ENCODE measurements around the gene ENPP7.
"Not testable (repeated sequence)": the region's sequence is repeated elsewhere in the genome, so short reads cannot be mapped to it uniquely, and the experiment has no call there.

Gene ENPP7

DNA sequence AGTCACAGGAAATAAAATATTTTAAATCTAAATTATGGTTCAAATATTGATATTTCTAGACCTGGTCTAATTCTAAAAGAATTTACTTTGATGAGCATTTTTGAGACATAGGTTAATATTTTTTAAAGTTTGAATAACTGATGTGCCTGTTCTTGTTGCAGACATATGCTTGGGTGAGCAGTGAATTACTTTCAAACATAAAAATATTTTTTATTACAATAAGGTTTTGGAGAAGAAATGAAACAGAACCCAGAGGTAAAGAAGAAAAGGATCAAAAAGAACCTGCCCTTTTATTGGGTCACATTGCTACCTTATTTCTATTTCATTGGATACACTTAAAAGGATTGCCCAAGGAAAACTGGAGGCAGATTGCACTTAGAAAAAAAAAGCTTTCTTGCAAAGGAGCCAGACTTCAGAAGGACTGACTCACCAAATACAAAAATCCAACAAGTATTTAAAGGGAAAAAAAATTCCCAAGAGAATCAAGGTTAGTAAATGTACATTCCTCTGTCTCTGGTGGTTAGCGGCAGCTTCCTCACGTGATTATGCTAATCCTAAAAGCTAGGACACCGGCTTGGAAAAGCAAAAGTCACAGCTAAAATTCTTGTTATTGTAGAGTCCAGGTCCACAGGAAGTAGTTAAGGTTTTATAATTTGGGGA is 18.5 kb downstream of the ENPP7 start:
- DNase-seq: peak; percentile 65

DNA sequence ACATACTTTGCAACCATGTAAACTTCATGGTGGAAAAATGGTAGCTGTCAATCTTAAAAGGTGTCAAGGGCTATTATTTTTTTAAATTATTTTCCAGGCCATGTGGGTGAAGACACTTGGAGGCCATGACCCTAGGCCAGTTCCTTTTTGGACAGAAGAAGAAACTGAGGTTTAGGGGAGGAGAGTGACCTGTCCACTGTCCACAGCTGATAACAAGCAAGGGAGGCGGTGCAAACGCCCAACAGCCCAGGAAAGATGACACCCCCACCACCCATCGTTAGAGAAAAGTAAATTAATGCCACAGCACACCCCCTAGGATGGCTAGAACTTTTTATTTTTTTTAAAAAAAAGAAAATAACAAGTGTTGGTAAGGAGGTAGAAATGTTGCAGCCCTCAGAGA is 19.2 kb downstream of the ENPP7 start:
- DNase-seq: no peak

DNA sequence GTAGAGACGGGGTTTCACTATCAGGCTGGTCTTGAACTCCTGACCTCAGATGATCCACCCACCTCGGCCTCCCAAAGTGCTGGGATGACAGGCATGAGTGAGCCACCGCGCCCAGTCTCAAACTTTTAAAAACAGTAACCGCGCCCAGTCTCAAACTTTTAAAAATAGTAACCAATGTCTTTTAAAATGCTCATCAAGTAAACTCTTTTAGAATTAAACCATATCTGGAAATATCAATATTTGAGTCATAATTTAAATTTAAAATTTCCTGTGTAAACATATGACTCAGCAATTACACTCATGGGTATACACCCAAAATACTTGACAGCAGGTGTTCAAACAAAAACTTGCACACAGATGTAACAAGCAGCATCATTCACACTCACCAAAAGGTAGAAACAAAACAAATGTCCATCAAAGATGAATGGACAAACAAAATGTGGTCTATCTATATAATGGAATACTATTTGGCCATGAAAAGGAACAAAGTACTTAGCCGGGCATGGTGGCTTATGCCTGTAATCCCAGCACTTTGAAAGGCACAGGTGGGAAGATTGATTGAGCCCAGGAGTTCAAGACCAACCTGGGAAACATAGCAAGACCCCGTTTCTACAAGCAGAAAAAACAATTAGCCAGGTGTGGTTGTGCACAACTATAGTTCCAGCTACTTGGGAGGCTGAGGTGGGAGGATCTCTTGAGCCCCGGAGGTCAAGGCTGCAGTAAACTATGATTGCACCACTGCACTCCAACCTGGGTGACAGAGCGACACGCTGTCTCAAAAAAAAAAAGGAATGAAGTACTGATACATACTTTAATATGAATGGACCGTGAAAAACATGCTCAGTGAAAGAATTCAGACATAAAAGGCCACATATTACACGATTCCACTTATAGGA is 20.2 kb downstream of the ENPP7 start:
- no peak for DNase-seq

DNA sequence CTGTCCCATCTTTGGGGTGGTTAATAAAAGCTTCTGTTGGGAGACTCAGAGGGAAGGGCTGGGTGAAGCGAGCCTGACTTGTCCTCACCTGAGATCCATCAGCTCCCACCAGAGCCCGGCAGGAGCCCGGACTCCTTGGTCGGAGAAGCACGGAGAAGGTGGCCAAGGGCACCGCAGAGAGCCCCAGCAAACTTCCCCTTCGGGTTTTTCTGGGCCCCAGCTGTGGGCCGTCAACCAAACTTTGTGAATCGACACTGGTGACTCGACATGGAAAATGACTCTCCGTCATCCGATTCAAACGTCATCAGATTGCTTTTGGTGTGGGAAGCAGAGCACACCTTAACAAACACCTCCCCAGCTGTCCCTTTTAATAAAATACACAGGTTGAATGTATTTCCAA is 21.4 kb downstream of the ENPP7 start:
- DNase-seq: no peak

DNA sequence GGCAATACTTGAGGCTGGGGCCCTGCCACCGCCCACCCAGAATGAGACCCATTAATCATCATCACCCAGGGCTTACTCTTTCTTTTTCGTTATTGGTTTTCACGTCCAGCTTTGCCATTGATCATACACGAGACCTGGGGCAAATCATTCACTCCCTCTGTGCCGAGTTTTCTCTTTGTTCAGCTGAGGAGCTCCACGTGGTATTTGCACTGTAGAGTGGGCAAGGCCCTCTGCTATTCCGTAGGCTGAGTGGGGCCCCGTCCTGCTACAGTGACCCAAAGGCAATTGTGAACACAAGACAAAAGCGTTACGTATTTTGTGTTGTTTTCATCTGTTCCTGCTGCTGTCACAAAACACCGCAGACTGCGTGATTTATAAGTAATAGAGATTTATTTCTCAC is 23.6 kb downstream of the ENPP7 start:
- DNase-seq: no peak

DNA sequence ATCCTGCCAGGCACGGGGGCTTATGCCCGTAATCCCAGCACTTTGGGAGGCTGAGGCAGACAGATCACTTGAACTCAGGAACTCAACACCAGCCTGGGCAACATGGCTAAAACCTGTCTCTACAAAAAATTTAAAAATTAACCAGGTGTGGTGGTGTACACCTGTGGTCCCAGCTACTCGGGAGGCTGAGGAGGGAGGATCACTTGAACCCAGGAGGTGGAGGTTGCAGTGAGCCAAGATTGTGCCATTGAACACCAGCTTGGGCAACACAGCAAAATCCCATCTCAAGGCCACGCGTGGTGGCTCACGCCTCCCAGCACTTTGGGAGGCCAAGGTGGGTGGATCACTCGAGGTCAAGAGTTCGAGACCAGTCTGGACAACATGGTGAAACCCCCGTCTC is 24.2 kb downstream of the ENPP7 start:
- not testable (repeated sequence) for DNase-seq

DNA sequence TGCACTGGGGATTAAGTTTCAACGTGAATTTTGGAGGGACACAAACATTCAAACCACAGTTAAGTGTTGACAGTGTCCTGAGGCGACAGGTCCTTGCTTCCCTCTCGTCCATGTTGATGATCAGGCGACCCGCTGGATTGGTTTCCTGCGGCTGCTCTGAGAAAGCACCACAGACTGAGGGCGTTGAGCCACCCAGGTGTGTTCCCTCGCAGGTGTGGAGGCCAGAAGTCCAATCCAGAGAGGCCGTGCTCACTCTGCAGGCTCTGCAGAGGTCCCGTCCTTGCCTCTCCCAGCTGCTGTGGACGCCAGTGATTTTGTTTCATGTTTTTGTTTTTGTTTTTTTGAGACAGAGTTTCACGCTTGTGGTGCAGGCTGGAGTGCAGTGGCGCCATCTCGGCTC is 24.8 kb downstream of the ENPP7 start:
- no peak for DNase-seq

DNA sequence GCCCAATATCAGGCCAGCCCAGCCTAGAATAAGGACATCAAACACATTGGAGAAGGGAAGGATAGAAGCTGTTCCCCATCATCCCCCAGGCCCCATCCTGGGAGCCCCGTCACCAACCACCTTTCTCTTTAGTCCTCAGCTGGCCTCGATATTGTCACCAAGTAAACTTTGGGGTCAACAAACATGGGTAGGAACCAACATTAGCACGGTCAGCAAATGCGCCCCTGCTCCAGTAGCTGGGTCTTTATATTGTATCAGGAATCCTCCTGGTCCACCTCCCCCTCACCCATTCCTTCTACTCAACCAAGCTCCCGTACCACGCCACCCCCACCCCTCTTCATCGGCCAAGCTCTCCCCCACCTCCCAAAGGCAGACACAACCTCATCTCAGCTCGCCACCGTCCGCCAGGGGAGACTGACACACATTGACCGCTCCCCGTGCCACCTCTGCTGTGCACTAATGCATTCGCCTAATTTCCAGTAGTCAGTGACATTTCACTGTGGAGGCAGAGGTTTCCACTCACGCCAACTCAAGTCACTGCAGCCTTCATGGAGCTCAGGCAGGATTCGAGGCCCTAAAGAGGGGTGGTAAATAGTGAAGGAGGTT is 26.5 kb downstream of the ENPP7 start:
- no peak for DNase-seq

DNA sequence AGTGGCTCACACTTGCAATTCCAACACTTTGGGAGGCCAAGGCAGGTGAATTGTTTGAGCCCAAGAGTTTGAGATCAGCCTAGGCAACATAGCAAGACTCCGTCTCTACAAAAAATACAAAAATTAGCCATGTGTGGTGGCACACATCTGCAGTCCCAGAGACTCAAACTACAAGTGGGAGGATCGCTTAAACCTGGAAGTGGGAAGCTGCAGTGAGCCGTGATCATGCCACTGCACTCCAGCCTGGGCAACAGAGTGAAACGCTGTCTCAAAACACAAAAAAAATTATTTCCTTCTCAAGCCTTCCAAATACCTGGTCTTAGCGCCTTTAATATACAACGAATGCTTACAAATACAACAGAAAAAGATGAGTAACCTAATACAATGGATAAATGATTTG is 27.5 kb downstream of the ENPP7 start:
- DNase-seq: no peak

DNA sequence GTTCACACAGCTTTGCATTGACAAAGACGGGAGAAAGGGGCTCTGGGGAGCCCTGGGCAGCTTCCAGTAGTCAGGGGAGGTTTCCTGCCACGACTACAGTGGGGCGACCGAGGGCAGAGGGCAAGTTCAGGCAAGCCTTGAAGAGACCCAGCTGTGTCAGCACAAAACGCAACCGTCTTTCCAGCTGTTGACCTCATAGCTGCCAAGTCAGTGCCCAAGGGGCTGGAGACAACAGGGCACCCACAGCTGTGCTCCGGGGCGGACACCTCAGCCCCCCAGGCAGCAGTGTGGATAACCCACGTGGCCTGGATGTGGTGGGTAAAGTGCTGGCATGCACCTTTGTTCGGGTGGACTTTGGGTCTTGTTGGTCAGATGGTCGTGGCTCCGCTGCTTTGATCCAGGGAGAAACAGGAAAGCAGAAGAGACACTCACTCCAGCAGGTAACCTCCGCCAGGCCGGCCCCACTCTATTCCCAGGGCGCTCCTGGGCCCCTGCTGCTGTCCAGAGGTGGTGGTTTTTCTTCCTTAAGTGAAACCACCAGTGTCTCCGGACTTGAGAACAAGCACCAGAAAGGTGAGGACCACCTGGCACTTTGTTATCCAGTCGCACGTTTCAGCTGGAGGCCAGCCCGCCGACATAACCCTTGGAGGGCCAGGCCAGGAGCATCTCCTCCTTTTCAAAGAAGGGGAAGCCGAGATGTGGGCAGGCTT is 29.6 kb downstream of the ENPP7 start:
- no peak for DNase-seq

DNA sequence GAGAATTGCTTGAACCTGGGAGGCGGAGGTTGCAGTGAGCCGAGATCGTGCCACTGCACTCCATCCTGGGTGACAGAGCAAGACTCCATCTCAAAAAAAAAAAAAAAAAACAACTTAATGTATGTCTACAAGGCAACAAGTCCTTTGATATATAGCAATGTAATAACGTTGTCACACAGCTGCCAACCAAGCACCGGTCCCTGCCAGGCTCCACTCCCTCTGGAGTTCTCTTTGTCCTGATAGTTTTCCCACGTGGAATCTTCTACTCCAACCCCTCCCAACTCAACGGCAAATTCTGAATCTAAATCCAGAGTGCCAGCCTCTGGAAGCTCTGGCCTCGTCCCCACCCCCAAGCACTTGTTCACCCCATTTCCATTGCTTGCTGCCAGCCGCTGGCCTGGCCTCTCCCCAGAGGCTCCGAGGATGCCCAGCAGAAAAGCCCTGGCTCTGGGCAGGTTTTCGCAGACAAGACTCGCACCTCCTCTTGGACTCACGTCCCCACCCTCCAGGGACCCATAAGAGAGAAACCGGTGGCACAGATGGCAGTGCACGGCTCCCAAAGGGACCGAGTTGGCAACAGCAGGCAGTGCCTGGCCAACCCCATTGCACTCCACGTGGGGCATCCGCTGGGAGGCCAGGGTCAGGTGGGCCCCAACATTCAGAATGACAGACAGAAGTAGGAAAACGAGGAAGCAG is 31.3 kb downstream of the ENPP7 start:
- DNase-seq: no peak

DNA sequence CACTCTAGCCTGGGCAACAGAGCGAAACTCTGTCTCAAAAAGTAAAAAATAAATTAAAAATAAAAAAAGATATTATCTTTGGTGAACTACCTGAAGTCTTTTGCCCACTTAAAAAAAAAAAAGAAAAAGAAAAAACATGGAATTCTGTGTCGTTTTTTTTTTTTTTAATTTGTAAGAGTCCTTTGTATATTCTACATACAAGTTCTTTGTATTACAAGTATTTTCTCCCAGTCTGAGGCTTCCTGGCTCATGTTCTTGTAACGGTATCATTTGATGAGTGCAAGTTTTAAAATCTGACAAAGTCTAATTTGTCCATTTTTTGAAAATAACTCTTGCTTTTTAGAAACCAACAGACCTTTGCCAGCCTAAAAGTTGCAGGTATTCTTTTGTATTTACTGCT is 35.0 kb downstream of the ENPP7 start:
- DNase-seq: no peak

DNA sequence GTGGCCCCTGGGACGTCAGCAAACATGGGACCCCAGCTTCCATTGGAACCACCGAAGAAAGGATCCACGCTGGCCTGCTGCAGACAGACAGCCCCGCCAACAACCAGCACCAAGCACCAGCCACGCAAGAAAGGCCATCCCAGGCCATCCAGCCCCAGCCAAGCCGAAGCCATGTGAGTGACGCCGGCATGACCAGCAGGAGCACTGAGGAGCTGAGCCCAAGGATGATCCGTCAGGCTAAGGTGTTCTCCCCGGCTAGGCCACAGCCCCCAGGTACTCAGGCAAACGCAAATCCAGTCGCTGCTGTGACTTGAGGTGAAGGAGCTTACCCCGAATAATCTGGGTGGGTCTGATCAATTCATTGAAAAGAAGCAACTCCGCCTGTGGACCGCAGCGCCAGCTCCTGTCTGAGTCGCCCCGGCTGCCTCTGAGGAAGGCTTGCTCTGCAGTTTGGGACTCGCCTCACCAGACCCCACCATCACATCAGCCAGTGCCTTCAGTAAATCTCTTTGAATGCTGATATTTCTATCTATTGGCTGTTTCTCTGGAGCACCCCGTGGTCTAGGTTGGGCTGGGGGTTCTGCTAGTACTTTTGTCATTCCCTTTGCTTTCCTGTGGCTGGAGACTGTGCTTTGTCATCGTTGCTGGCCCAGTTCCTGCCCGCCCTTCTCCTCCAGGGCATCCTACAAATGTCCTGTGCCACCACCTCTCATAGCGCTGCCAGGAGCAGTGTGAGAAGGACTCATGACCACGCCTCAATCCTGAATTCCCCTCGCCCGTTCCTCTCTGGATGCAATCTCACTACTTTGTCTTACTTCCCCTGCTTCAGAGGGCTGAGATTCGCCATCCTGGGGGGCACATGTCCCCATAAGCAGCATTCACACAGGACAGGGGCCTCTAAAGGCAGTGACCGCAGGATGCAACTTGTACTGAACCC is 39.1 kb downstream of the ENPP7 start:
- DNase-seq: no peak

DNA sequence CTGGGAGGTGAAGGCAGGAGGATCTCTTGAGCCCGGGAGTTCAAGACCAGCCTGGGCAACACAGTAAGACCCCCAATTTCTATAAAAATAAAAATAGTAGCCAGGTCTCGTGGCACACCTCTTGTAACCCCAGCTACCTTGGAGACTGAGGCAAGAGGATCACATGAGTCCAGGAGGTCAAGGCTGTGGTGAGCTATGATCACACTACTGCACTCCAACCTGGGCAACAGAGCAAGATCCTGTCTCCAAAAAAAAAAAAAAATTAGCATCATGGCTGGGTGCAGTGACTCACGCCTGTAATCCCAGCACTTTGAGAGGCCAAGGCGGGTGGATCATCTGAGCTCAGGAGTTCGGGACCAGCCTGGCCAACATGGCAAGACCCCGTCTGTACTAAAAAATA is 40.5 kb downstream of the ENPP7 start:
- DNase-seq: no peak

DNA sequence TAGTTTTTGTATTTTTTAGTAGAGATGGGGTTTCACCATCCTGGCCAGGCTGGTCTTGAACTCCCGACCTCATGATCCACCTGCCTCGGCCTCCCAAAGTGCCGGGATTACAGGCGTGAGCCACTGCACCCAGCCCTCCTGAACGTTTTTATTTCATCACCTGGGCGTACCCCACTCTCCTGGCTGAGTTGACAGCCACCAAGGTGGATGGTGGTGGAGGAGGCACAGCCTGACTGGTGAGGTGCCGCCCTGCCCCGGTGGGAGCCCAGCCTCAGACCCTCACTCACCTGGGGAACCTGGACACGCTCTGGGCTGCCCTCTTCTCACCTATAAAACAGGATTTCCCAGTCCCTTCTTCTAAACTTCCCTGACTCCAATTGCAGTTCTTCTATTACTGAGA is 42.0 kb downstream of the ENPP7 start:
- not testable (repeated sequence) for DNase-seq

DNA sequence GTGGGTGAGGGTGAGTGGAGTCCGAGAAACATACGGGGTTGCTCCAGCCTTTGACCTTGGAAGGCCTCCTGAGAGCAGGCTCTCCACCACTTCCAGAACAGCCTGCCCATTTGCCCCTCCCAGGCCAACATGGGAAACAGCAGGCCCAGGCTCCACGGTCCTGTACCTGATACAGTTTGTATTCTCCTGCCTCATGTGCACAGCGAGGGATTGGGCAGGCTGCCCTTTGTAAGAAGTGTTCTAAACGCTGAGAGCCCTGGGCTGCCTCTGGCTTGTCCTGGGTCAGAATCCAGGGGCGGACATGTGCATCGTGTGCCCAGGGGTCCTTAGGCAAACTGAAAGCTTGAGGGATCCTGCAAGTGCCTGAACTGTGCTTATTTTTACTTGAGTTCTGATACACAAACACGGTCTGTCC is 43.8 kb downstream of the ENPP7 start:
- DNase-seq: no peak

DNA sequence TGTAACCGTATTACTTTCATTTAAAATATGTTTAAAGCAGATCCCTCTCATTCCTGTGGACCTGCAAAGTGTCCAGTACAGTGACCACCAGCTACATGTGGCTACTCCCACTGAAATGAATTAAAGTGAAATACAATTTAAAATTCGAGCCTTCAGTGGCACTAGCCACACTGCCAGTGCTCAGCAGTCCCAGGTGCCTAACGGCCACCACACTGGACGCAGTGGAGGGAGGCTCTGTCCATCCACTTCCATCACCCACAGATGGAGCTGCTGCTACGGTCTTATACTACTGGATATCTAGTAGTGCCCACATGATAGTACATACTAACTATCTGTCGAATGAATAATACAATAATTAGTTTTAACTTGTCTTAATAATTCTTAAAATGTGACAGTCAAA is 44.9 kb downstream of the ENPP7 start:
- DNase-seq: no peak

DNA sequence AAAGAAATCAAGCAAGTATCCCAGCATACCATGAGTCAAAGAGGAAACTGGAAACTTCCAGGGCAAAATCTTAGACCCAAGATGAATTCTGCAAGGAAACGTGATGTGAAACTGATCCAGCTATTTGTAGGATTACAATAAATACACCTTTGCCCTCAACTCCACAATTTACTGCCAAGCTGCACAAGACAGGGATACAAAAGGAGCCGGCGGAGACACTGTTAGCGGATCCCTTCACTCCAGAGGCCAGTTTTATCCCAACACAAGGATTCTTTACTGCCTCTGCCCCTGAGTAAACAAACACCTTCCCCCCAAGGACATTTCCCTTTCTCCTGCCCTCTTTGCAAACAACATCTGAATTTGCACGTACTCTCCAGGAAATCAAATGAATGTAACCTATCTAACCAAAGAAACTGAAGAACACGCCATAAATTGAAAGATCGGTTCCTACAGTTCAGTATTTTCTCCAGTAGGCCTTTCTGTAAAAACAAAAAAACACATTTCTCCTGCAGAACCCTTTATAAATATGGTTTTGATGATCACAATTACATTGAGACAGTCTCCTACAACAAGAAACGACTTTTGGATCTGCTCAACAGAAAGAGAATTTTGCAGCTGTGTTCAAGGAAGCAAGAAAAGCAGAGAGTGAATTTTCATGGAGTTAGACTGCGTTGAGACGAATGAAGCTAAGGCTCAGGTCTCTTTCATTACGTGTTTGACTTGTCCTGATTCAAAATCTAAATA is 45.8 kb downstream of the ENPP7 start:
- DNase-seq: no peak

DNA sequence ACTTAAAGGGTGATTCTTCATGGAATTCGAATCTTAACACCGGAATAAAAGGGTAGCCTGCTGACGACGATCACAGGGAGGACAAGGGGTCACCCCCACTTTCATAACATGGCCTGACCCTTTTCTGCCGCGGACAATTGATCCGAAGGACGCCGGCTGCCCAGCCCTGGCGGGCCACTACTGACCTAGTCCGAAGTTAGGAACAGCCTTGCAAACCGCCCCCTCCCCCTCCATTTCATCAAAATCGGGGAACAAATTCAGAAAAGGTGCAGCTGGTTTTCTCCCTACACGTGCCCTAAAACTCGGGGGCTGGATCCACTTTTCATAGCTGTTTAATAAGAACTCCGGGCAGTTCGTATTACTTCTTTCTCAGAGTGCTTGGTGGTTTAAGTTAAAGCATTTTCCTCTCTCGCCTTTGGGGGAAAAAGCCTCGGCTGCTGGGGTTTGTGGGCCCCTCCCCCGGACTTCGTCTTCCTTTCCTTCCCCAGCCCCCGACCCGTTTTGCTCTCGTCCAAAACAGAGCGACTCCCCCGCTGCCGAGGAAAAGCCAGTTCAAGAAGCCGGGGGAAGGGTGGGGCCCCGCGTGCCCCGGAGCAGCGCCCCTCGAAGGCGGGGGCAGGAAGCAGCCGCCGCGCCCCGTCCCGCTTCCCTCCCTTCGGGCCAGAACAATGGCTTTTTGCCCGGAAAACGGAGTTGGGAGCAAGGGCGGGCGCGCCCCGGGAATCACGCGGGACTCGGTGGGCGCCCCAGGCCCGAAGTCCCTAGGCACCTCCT is 46.6 kb downstream of the ENPP7 start:
- DNase-seq: peak; percentile 73
